Measurements from ENCODE around the gene ARHGAP26.
"Not testable (repeated sequence)": the region's sequence is repeated elsewhere in the genome, so short reads cannot be mapped to it uniquely, and the experiment has no call there.

Gene ARHGAP26

GRCh38 chr5:143116814-143117213 is 346.6 kb downstream of the ARHGAP26 start:
- no peak for DNase-seq (ENCODE audit: low read depth)
- TF ChIP-seq, protein P1, sequence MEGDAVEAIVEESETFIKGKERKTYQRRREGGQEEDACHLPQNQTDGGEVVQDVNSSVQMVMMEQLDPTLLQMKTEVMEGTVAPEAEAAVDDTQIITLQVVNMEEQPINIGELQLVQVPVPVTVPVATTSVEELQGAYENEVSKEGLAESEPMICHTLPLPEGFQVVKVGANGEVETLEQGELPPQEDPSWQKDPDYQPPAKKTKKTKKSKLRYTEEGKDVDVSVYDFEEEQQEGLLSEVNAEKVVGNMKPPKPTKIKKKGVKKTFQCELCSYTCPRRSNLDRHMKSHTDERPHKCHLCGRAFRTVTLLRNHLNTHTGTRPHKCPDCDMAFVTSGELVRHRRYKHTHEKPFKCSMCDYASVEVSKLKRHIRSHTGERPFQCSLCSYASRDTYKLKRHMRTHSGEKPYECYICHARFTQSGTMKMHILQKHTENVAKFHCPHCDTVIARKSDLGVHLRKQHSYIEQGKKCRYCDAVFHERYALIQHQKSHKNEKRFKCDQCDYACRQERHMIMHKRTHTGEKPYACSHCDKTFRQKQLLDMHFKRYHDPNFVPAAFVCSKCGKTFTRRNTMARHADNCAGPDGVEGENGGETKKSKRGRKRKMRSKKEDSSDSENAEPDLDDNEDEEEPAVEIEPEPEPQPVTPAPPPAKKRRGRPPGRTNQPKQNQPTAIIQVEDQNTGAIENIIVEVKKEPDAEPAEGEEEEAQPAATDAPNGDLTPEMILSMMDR (IDR thresholded peaks at IDR 0.05; ENCODE audit: low read length, missing control alignments), result no peak
- H3K4me3 ChIP-seq (replicated peaks; ENCODE audit: low read depth, low read length), result no peak overlapping the region

DNA sequence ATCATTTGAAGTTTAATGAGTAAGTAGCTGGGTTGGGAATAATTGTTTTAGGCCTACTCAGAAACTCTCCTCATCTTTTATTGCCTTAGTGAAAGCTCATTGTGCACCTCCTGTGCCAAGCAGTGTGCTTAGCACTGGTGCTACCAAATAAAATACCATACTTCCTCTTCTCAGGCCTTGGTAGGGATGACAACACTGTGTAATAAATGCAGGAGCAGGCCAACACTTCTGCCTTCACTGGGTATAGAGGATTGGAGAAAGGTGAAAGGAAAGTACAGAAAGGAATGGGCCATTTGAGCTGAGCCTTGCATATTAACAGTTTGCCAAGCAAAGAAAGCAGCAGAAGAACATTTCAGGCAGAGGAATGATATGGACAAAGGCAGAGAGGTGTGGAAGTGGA is 347.6 kb downstream of the ARHGAP26 start:
- no peak overlapping the region for H3K4me3 ChIP-seq (replicated peaks; ENCODE audit: low read depth, low read length)
- no peak for DNase-seq (ENCODE audit: low read depth)
- TF ChIP-seq, protein P1 (IDR thresholded peaks at IDR 0.05; ENCODE audit: low read length, missing control alignments), result no peak

GRCh38 chr5:143118222-143118621 is 348.0 kb downstream of the ARHGAP26 start:
- DNase-seq (ENCODE audit: low read depth), result no peak
- H3K4me3 ChIP-seq (replicated peaks; ENCODE audit: low read depth, low read length), result no peak overlapping the region
- TF ChIP-seq, protein P1 (IDR thresholded peaks at IDR 0.05; ENCODE audit: low read length, missing control alignments), result no peak

GRCh38 chr5:143118818-143119217 is 348.6 kb downstream of the ARHGAP26 start:
- H3K4me3 ChIP-seq (replicated peaks; ENCODE audit: low read depth, low read length); DNase-seq (ENCODE audit: low read depth): not testable (repeated sequence)

- DNase-seq (ENCODE audit: low read depth), result no peak
- H3K4me3 ChIP-seq (replicated peaks; ENCODE audit: low read depth, low read length), result no peak overlapping the region
- TF ChIP-seq, protein P1 (IDR thresholded peaks at IDR 0.05; ENCODE audit: low read length, missing control alignments), result no peak
Measured at GRCh38 chr5:143119291-143119769, 349.2 kb downstream of the ARHGAP26 start.

- DNase-seq (ENCODE audit: low read depth), result no peak
- TF ChIP-seq, protein P1 (IDR thresholded peaks at IDR 0.05; ENCODE audit: low read length, missing control alignments), result no peak
- no peak overlapping the region for H3K4me3 ChIP-seq (replicated peaks; ENCODE audit: low read depth, low read length)
Measured at GRCh38 chr5:143119881-143120341, 349.7 kb downstream of the ARHGAP26 start.

DNA sequence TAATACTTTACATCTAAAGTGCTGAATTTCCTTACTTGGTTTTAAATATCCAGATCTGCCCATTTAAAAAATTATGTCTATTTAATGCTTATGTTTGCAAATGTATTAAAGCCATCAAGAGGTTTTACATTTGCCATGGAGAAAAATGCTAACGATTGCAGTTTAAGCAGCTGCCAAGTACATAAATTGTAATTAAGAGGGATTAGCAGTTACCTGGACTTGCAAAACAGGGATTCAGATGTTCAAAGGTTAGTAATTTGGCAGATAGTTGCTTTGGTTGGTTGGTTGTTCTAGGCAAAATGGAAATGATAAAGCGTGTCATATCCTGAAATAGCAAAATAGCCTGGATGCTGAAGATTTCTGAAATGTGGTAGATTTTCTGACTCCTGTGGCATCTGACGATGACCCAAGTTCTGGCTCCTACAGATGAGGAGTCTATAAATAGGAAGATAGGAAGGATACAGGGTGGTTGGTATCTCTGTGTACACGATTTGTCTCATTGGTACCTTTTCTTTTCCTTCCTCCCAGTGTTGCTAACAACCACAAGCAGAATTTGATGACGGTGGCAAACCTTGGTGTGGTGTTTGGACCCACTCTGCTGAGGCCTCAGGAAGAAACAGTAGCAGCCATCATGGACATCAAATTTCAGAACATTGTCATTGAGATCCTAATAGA is 350.4 kb downstream of the ARHGAP26 start:
- TF ChIP-seq, protein P1 (IDR thresholded peaks at IDR 0.05; ENCODE audit: low read length, missing control alignments), result no peak
- no peak overlapping the region for H3K4me3 ChIP-seq (replicated peaks; ENCODE audit: low read depth, low read length)
- DNase-seq (ENCODE audit: low read depth), result no peak

Measured in fibroblast of pulmonary artery (primary cell).